ENCODE measurements around the gene SH2B3. TPM values are rescaled to one million over a fixed set of nuclear protein-coding genes. Genes with fewer than 3 reads are reported as not detected.

Gene SH2B3
- total and polyA plus RNA-seq, 2 donors (not counting 1 experiment from before 2014, with no cell fraction given): 21.9 to 69.4 TPM

DNA sequence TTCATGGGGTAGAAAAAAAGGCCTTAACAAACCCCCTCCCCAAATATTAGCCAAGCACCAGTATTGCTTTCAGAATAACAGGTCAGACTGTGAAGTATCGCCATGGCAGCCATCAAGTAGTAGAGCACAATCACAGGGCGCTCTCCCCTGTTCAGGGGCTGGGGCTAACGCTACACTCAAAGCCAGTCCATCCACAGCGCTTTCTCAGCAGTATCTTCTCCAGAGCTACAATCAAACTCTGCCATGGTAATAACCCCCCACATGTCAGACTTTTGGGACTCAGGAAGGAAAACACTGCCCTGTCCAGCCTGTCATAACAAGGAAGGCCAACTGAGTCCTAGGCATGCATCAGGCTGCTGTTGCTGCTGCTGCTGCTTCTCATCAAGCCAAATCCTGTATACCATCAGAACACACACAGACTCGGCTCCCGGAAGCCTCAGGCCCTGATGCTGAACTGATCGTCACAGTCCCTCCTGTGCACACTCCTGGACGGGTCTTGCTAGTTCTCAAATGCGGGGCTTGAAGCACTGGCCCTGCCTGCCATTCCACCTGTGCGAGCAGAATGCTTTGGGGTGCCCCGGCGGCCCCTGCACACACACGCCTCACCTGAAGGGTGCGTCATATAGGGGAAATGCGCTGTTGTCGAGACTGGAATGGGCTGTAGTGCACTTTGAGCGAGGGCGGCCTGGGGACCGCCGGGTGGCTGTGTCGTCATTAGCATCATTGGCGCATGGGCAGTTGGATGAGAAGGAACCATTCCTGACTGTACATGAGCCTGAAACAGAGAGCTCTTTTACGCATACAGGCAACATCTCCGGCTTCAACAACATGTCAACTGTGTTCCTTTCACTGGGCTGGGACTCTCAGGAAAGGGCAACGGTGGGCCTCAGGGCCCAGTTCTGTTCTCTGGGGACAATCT is 47.6 kb downstream of the SH2B3 start:
- Histone ChIP-seq H3K4me2 (replicated peaks; ENCODE audit: low read depth, low read length, poor library complexity, severe bottlenecking) (no peak overlapping the region), H3K79me2 (ENCODE audit: control insufficient read depth, insufficient read depth, low read length) (peaks cover 3% of the 10 kb centered on the region), H3K9ac (ENCODE audit: low read length) (no peak overlapping the region), H3K4me1 (ENCODE audit: control insufficient read depth in 2 of 2, insufficient read depth in 2 of 2, low read length in 2 of 2) (peaks cover 0 to 16% of the 10 kb centered on the region in 2 donors), H3K36me3 (replicated peaks in 1 of 2; ENCODE audit: control extremely low read depth in 1 of 2, control insufficient read depth in 1 of 2, extremely low read depth in 1 of 2, insufficient read depth in 2 of 2, low read length in 1 of 2) (peaks cover 8 to 67% of the 10 kb centered on the region in 2 experiments), H2AFZ (ENCODE audit: insufficient read depth, low read depth, low read length, poor library complexity, severe bottlenecking) (no peak overlapping the region), H3K9me3 (ENCODE audit: control extremely low read depth in 1 of 3, control insufficient read depth in 2 of 3, insufficient read depth in 1 of 3, low read length in 2 of 3) (no peaks in the 10 kb centered on the region), H3K4me3 (ENCODE audit: control extremely low read depth in 1 of 5, extremely low read depth in 1 of 5, insufficient read depth in 1 of 5, low read depth in 2 of 5, low read length in 4 of 5) (no peak overlapping the region), H3K27ac (ENCODE audit: low read length in 2 of 2) (no peak overlapping the region), H3K27me3 (replicated peaks in 1 of 4; ENCODE audit: control extremely low read depth in 1 of 4, control insufficient read depth in 3 of 4, insufficient read depth in 4 of 4, low read length in 3 of 4) (no peaks in the 10 kb centered on the region), H4K20me1 (ENCODE audit: control insufficient read depth, insufficient read depth, low read length, poor library complexity, severe bottlenecking) (no peaks in the 10 kb centered on the region)
- H3K27ac Mint-ChIP-seq: peak overlapping the region; percentile 8
- H3K9me3 Mint-ChIP-seq (ENCODE audit: insufficient read depth): no peaks in the 10 kb centered on the region
- 96% methylated on average over 23 of the region's 25 CpGs for WGBS (ENCODE audit: insufficient coverage)
- ChIA-PET POLR2A (interaction anchor here (0.6 kb wide), 1 partner anchor 96 kb away, joined by 3 read pairs; no protein-coding TSS in a partner anchor), CTCF (interaction anchor here (2.4 to 42.0 kb wide), 3 partner anchors 11 to 50 kb away, joined by 29 to 1472 read pairs (median 30); partner anchors contain the start of gene SH2B3)
- intact Hi-C loops (cut with micrococcal nuclease): no loop called here
- H3K4me1 Mint-ChIP-seq: peaks cover 21% of the 10 kb centered on the region
- ATAC-seq (ENCODE audit: low read depth) (no peak), DNase-seq (peak; percentile 13)
- H3K27me3 Mint-ChIP-seq: no peaks in the 10 kb centered on the region
- TF ChIP-seq CTCF (IDR thresholded peaks at IDR 0.05) (no peak), EZH2 (IDR thresholded peaks at IDR 0.05; ENCODE audit: borderline replicate concordance, insufficient read depth, low read depth, low read length, poor library complexity, severe bottlenecking) (no peak)
- H3K4me3 Mint-ChIP-seq: no peak overlapping the region

- Mint-ChIP-seq H3K27ac (peak overlapping the region; percentile 26), H3K4me1 (peaks cover 11% of the 10 kb centered on the region), H3K9me3 (ENCODE audit: insufficient read depth) (no peaks in the 10 kb centered on the region), H3K27me3 (no peaks in the 10 kb centered on the region), H3K4me3 (no peak overlapping the region)
- WGBS (ENCODE audit: insufficient coverage): 93% methylated on average over 4 of the region's 4 CpGs
- ChIA-PET POLR2A (interaction anchor here (0.8 kb wide), 1 partner anchor 9 kb away, joined by 3 read pairs; no protein-coding TSS in a partner anchor), CTCF (interaction anchor here (1.4 to 42.0 kb wide), 3 partner anchors 10 to 73 kb away, joined by 3 to 1472 read pairs (median 4); partner anchors contain the start of gene SH2B3)
- Histone ChIP-seq H3K36me3 (replicated peaks in 1 of 2; ENCODE audit: control extremely low read depth in 1 of 2, control insufficient read depth in 1 of 2, extremely low read depth in 1 of 2, insufficient read depth in 2 of 2, low read length in 1 of 2) (peaks cover 8 to 66% of the 10 kb centered on the region in 2 experiments), H3K79me2 (ENCODE audit: control insufficient read depth, insufficient read depth, low read length) (no peaks in the 10 kb centered on the region), H4K20me1 (ENCODE audit: control insufficient read depth, insufficient read depth, low read length, poor library complexity, severe bottlenecking) (no peaks in the 10 kb centered on the region), H3K4me1 (ENCODE audit: control insufficient read depth in 2 of 2, insufficient read depth in 2 of 2, low read length in 2 of 2) (peaks cover 0 to 8% of the 10 kb centered on the region in 2 donors), H3K4me2 (replicated peaks; ENCODE audit: low read depth, low read length, poor library complexity, severe bottlenecking) (no peak overlapping the region), H2AFZ (ENCODE audit: insufficient read depth, low read depth, low read length, poor library complexity, severe bottlenecking) (no peak overlapping the region), H3K9ac (ENCODE audit: low read length) (no peak overlapping the region), H3K4me3 (ENCODE audit: control extremely low read depth in 1 of 5, extremely low read depth in 1 of 5, insufficient read depth in 1 of 5, low read depth in 2 of 5, low read length in 4 of 5) (no peak overlapping the region), H3K9me3 (ENCODE audit: control extremely low read depth in 1 of 3, control insufficient read depth in 2 of 3, insufficient read depth in 1 of 3, low read length in 2 of 3) (no peaks in the 10 kb centered on the region), H3K27me3 (replicated peaks in 1 of 4; ENCODE audit: control extremely low read depth in 1 of 4, control insufficient read depth in 3 of 4, insufficient read depth in 4 of 4, low read length in 3 of 4) (no peaks in the 10 kb centered on the region), H3K27ac (ENCODE audit: low read length in 2 of 2) (no peak overlapping the region)
- TF ChIP-seq EZH2 (IDR thresholded peaks at IDR 0.05; ENCODE audit: borderline replicate concordance, insufficient read depth, low read depth, low read length, poor library complexity, severe bottlenecking) (no peak), CTCF (IDR thresholded peaks at IDR 0.05) (no peak)
- ATAC-seq (ENCODE audit: low read depth) (no peak), DNase-seq (no peak)
- intact Hi-C loops (cut with micrococcal nuclease): no loop called here
Observed at GRCh38 chr12:111454311-111454710, 48.6 kb downstream of the SH2B3 start.
